ENCODE measurements around the gene TMEM54. TPM values are rescaled to one million over a fixed set of nuclear protein-coding genes. Genes with fewer than 3 reads are reported as not detected.

The TMEM54 gene
- total RNA-seq, 1 donor from 2014 or later, result 372 TPM

DNA sequence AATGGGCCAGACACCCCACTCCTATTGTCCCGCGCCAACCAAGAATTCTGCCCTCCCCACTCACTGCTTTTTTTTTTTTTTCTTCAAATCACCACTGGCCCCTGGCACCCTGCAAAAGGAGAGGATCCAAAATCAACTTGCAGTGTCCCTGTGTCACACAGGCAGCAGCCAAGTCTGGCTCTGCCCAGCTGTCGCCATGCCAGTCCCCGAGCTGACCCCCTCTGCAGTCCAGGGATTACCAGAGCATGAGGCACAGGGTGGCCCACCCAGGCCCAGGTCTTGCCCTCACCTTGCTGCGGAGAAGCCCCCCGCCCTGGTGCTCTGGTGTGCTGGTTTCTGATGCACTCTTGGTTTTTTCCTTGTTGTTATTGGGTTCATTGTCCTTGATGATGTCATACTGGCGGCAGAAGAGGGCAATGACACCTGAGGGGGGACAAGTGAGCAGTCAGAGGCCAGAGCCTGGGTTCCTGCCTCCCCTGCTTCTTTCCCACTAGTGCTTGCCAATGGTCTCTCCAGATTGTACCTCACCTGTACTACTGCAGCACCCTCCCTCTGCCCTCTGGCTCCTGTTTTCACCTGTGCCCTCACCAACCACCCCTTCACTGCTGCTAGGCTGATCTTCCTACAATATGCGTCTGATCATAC is 36.7 kb downstream of the TMEM54 start:
- no peak for DNase-seq (ENCODE audit: low spot score)

DNA sequence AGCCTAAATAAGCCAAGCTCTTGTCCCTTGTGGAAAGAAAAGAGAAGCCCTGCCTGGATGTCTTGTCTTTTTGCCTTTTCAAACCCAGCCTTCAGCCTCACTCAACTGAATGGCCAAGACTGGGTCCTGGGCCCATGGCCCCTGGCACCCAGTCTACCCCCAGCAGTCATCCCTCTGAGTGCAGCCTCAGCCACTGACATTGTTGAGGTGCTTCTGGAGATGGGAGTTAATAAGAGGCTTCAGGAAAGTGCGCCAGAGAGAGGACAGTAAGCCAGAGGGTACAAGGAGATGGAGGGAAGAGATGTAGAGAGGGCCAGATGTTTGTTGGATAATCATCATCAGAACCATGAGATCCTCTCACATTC is 37.3 kb downstream of the TMEM54 start:
- no peak for DNase-seq (ENCODE audit: low spot score)

DNA sequence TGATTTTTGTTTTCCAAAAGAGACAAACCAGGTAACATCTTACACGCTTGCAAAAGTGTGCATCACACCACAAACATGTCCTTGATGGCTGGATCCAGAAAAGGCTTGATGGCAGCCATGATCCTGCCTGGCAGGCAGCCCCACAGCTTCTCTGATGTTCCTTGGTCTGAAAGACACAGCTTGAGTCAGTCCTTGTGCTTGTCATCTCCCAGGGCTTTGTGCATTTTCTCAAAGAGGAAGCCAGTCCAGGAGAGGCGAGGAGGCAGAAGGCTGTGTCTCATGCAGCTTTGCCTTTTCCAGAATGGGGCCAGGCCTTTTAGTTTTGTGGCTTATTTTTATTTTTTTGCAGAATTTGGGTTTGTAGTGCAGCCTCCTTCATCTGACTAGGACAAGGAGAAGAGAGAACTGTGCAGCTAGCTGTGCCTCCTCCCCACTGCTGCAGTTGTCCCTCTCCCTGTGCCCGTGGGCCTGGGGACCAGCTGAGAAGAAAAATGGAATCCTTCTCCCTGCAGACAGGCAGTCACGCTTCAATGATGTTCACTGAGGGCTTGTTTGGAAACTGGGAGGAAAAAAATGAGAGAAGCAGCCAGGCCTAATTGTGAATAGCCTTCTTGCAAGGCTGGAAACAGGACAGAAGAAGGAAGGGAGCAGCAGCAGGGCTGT is 37.8 kb downstream of the TMEM54 start:
- no peak for DNase-seq (ENCODE audit: low spot score)

DNA sequence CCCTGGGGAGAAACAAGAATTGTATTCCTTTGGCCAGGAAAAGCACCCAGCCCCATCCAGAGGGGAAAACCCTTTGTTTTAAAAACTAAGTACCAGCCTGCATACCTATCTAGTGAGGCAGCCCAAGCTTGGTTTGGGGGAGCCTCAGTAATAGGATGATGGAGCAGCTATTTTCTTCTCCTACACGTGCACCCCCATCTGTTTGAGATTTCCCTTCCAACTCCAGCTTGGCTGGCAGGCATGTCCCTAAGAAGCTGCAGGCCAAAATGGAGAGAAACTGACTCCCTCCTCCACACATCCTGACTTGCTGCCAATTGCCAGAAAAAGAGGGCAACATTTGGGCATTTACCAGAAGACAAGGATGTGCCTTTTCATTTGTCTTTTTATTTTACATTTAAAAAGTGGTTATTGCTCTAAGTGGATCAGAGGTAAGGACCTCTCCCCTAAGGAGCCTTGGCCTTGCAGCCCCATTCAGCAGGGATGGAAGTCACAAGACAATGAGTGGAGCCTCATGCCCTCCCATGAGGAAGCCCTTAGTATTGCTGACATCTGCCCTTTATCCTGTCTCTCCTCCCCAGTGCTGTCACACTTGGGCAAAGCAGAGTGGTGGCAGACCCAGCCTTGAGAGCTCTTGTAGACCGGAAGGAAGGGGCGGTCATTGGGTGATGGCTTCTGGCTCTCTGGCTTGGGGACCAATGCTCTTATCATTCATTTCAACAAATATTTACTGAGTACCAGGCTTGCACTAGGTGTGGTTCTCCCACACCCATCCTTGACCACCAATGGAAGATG is 39.1 kb downstream of the TMEM54 start:
- no peak for DNase-seq (ENCODE audit: low spot score)

DNA sequence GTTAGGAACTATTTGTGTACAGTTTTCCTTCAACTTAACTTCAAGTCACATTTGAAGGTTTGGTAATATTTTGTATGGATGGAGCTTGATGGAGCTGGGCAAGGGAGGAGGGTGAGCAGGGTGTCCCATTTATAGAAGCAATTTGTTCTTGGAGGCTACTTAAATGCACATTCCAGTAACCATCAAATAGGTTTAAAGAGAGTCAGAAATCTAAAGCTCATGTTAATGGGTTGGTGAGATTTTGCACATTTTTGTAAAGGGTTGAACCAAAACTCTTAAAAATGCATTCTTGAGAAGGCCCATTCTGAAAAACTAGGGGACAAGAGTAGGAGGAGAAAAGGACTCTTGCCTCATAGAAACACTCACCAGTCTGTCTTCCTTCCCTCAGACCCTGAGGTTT is 40.6 kb downstream of the TMEM54 start:
- DNase-seq (ENCODE audit: low spot score), result no peak

DNA sequence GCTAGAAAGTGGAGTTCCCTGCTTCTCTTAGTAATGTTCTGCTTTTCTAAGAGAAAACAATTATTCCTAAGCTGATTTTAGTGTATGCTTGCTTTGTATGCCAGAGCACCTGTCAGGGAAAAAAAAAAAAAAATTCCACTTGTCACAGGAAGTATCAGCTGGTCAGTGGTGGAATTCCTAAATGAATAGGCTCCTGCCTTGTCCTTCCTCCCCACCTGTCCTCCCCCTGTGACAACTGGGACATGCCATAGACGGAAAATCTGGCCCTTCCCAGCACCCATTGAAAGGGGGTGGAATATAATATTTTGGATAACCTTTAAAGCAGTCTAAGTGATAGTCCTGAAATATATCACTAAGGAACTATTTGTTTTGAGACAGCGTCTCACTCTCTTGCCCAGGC is 41.3 kb downstream of the TMEM54 start:
- DNase-seq (ENCODE audit: low spot score), result no peak

DNA sequence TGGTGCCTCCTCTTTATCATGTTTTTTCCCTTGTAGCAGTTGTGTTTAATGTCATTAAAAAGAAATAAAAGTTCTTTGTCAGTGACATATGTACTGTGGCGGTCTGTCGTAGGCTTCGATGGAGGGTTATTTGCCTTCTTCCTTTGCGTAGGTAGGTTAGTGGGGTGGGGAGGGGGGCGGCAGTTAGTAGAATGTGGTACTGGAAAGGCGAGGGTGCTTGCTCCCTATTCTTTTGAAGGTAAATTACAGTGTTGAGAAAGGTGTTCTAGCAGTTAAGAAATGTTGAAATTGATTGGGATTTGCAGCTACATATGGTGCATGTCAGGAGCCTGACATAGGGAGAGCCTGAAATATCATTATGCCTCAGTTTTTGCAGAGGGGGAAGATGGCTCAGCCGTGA is 42.4 kb downstream of the TMEM54 start:
- no peak for DNase-seq (ENCODE audit: low spot score)

DNA sequence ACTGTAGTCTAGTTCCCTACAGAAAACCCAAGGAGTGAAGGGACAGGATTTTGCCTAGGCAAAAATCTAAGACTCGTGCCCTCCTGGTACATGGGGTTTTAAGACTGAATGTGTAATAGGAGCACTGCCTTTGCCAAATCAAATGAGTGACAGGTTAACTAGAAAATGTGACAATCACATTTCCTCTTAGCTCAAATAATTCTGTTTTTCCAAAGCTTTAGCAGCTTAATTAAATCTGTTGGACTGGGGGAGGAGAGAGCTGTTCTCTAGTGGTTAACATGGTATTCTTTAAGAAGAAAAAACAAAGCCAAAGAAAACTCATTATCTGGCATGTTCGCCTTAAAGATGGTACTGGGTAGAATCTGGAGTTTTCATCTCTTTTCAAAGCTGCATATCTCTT is 43.1 kb downstream of the TMEM54 start:
- no peak for DNase-seq (ENCODE audit: low spot score)

DNA sequence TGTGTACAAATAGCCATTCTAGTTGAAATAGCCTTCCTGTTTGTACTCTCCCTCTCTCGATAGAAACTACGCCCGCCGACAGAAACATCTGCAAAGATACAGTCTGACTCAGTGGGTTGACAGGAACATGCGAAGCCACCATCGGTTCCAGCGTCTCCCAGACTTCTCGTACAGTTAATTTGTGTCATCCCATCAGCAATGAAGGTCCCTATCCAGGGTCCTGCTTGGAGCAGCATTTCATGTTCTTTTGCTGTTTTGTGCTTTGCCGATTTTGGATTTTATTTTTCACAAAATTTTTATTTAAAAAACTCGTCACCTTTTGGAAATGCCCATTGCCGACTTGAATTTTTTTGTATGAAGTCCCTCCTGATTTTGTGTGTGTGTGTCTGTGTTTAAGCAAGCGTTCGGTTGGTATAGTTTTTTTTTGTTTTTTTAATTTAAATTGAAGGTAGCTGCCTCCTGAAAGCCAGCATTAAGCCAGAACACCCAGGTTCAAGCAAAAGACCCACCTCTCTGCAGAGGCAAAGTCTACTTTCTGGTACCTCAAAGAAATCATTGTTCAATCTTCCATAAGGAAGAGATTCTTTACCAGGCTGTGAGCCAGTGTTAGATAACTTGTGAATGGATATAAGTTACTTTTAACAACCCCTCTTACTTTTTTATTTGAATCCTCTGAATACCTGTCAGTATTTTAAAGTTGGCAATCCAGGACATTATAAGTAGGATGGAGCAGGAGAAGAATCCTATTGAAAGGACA is 45.1 kb downstream of the TMEM54 start:
- no peak for DNase-seq (ENCODE audit: low spot score)

DNA sequence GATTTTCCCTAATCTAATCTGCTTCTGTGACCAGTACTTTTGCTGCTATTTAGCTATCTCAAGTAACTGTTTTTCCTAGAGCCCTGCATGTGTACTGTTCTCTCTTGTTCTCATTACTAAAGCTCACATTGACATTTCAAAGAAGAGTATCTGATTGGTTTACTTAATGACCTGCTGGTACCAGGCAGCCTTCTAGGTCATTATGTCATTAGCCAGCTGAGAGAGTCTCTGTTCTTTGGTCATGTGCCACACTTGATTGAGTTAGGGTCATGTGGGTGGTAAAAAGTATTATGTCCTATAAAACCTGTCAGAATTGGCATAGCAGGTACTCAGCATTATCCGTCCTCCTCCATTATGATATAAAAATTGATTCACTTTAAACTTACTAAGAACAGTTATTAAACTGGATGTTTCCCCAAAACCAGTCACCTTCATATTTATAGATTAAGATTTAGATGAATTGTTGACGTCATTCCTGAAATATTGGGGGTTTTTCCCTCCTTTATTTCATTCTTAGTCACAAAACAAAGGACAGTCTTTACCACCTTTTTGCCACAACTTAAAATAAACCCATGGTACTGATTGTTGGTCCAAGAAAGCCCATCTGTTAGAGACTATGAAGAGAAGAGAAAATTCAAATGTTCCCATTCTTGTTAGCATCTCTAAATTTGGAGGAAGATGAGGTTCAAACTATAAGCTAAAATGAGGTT is 52.7 kb downstream of the TMEM54 start:
- DNase-seq (ENCODE audit: low spot score), result no peak

Other genes with a start within 250 kb of the TMEM54 start
- 17.4 TPM for gene SYNC, start 198.6 kb downstream of the TMEM54 start, total RNA-seq
- 28.5 TPM for gene YARS1, start 84.0 kb downstream of the TMEM54 start, total RNA-seq
- 26.9 TPM for gene S100PBP, start 83.7 kb downstream of the TMEM54 start, total RNA-seq
- gene FNDC5, start 30.5 kb downstream of the TMEM54 start, total RNA-seq, result 8.4 TPM
- gene HPCA, start 14.9 kb downstream of the TMEM54 start, total RNA-seq, result 1.8 TPM
- 31.4 TPM for gene RNF19B, start 63.4 kb upstream of the TMEM54 start, total RNA-seq
- gene AK2, start 135.5 kb upstream of the TMEM54 start, total RNA-seq, result 130 TPM
- 6.2 TPM for gene AZIN2, start 179.8 kb upstream of the TMEM54 start, total RNA-seq